ENCODE measurements around the gene MN1. TPM values are rescaled to one million over a fixed set of nuclear protein-coding genes. Genes with fewer than 3 reads are reported as not detected.

Gene MN1
- total and polyA plus RNA-seq, 2 experiments from 2014 or later: 7.8 to 45.8 TPM

- Histone ChIP-seq H3K27me3 (no peaks in the 10 kb centered on the region), H3K27ac (no peak overlapping the region), H3K4me3 (no peak overlapping the region), H3K9me3 (ENCODE audit: low read depth) (no peaks in the 10 kb centered on the region), H3K4me1 (ENCODE audit: low read depth) (peaks cover 11% of the 10 kb centered on the region), H3K36me3 (no peaks in the 10 kb centered on the region)
- DNase-seq (ENCODE audit: low read depth in 1 of 2, low spot score in 1 of 2): no peak
- TF ChIP-seq, protein P1, sequence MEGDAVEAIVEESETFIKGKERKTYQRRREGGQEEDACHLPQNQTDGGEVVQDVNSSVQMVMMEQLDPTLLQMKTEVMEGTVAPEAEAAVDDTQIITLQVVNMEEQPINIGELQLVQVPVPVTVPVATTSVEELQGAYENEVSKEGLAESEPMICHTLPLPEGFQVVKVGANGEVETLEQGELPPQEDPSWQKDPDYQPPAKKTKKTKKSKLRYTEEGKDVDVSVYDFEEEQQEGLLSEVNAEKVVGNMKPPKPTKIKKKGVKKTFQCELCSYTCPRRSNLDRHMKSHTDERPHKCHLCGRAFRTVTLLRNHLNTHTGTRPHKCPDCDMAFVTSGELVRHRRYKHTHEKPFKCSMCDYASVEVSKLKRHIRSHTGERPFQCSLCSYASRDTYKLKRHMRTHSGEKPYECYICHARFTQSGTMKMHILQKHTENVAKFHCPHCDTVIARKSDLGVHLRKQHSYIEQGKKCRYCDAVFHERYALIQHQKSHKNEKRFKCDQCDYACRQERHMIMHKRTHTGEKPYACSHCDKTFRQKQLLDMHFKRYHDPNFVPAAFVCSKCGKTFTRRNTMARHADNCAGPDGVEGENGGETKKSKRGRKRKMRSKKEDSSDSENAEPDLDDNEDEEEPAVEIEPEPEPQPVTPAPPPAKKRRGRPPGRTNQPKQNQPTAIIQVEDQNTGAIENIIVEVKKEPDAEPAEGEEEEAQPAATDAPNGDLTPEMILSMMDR (IDR thresholded peaks at IDR 0.05; ENCODE audit: low read depth, low read length): no peak
These were observed 72.3 kb downstream of the MN1 start for GRCh38 chr22:27729246-27729645.

DNA sequence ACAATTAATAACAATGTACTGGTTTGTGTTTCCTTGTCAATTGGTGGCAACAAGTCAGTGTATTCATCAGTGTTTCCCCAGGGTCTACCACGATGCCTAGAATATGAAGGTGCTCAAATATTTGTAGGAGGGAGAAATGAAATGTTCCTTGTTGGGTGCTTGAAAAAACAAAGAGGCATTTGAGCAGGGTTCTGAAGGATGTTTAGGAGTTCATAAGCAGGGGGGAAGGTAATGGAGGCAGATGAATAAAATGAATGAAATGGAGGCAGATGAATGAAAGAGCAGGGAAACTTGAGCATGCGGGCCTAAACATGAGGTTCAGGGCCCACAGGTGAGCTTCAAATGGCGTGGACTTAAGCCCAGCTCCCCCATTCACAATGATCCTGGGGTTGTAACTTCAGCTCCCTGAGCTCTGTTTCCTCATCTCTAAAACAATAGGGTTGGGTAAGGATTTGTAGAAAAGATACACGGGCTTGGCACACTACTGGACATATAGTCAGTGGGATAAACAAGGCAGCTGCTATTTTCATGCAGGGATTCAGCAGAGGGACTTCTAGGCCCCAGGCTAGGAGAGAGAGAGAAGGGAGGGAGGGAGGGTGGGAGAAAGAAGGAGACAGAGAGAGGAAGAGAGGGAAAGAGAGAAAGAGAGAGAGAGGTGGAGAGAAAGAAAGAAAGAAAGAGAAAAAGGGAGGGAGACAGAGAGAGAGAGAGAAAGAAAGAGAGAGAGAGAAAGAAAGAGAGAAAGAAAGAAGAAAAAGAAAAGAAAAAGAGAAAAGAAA is 73.7 kb downstream of the MN1 start:
- peak in 1 of 2 donors; percentile 14 for DNase-seq (ENCODE audit: low read depth in 1 of 2, low spot score in 1 of 2)
- H3K4me3 ChIP-seq: no peak overlapping the region
- no peaks in the 10 kb centered on the region for H3K36me3 ChIP-seq

DNA sequence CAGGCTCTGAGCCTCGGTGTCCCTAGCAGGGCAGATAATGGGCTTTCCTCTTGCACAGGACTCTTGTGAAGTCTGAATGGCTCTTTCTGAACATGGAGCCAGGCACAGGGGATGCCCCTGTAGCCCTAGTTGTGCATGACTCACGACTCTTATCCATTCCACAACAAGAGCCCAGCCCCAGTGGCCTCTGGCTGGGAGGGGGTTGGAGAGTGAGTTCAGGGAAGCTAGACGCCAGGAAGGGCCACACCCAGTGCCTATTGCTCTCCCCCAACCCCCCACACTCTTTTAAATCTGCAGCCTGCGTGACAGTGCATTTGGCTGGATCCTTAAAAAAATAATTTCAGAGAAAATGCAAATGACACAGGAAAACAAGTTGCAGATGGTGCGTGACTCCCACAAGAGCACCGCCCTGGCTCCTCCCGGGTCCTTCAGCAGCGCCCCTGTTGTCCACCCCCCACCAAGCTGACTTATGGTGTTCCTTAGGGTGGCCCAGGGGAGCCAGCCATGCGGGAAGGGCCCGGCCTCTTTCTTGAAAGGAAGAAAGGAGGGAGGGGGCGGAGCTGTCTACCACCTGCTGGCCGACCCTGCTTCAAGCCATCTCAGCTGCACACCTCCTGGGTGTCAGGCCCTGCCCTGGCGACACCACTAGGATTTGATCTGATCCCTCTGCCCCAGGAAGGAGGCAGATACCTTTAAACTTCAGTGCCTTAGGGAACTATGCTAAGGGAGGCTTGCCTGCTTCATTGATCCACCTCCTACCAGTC is 74.7 kb downstream of the MN1 start:
- TF ChIP-seq, protein P1 (IDR thresholded peaks at IDR 0.05; ENCODE audit: low read depth, low read length): no peak
- no peak overlapping the region for H3K27ac ChIP-seq
- peak in 1 of 2 donors; percentile 78 for DNase-seq (ENCODE audit: low read depth in 1 of 2, low spot score in 1 of 2)

More for the DNA sequence above, 73.7 kb downstream of the MN1 start:
- Histone ChIP-seq H3K9me3 (ENCODE audit: low read depth) (no peaks in the 10 kb centered on the region), H3K27ac (no peak overlapping the region), H3K4me1 (ENCODE audit: low read depth) (peaks cover 11% of the 10 kb centered on the region), H3K27me3 (no peaks in the 10 kb centered on the region)
- TF ChIP-seq, protein P1 (IDR thresholded peaks at IDR 0.05; ENCODE audit: low read depth, low read length): no peak

GRCh38 chr22:27726331-27726685 is 75.2 kb downstream of the MN1 start:
- no peaks in the 10 kb centered on the region for H3K27me3 ChIP-seq
- TF ChIP-seq, protein P1 (IDR thresholded peaks at IDR 0.05; ENCODE audit: low read depth, low read length): no peak
- H3K4me1 ChIP-seq (ENCODE audit: low read depth): peaks cover 11% of the 10 kb centered on the region
- no peaks in the 10 kb centered on the region for H3K36me3 ChIP-seq
- no peak overlapping the region for H3K4me3 ChIP-seq
- H3K9me3 ChIP-seq (ENCODE audit: low read depth): no peaks in the 10 kb centered on the region
- no peak overlapping the region for H3K27ac ChIP-seq
- no peak for DNase-seq (ENCODE audit: low read depth in 1 of 2, low spot score in 1 of 2)

More for the DNA sequence above, 74.7 kb downstream of the MN1 start:
- H3K36me3 ChIP-seq: no peaks in the 10 kb centered on the region
- H3K4me3 ChIP-seq: no peak overlapping the region
- H3K27me3 ChIP-seq: no peaks in the 10 kb centered on the region
- H3K9me3 ChIP-seq (ENCODE audit: low read depth): no peaks in the 10 kb centered on the region
- H3K4me1 ChIP-seq (ENCODE audit: low read depth): peaks cover 11% of the 10 kb centered on the region

DNA sequence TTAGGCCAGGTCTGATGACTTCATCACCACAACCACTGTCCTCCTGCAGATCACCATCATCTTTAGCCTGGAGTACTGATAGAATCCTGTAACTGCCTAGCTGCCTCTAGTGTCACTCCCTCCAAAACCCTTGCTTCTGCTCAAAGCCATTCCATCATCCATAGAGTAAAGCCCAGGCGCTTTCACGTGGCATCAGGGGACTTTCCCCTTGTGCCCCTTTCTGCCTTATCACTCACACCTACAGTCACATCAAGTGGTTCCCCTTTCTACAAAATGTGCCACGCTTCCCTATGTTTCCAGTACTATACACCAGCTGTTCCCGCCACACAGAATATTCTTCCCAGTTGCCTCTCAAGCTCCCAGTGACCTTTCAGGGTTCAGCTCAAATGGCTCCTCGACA is 75.9 kb downstream of the MN1 start:
- DNase-seq (ENCODE audit: low read depth in 1 of 2, low spot score in 1 of 2): no peak
- H3K9me3 ChIP-seq (ENCODE audit: low read depth): no peaks in the 10 kb centered on the region
- H3K4me3 ChIP-seq: no peak overlapping the region
- peaks cover 11% of the 10 kb centered on the region for H3K4me1 ChIP-seq (ENCODE audit: low read depth)
- H3K36me3 ChIP-seq: no peaks in the 10 kb centered on the region
- H3K27me3 ChIP-seq: no peaks in the 10 kb centered on the region
- H3K27ac ChIP-seq: no peak overlapping the region
- TF ChIP-seq, protein P1 (IDR thresholded peaks at IDR 0.05; ENCODE audit: low read depth, low read length): no peak
